ENCODE measurements around the gene ANKRD60. TPM values are rescaled to one million over a fixed set of nuclear protein-coding genes. Genes with fewer than 3 reads are reported as not detected.

The ANKRD60 gene
- total RNA-seq, 1 donor from 2014 or later, result not detected

DNA sequence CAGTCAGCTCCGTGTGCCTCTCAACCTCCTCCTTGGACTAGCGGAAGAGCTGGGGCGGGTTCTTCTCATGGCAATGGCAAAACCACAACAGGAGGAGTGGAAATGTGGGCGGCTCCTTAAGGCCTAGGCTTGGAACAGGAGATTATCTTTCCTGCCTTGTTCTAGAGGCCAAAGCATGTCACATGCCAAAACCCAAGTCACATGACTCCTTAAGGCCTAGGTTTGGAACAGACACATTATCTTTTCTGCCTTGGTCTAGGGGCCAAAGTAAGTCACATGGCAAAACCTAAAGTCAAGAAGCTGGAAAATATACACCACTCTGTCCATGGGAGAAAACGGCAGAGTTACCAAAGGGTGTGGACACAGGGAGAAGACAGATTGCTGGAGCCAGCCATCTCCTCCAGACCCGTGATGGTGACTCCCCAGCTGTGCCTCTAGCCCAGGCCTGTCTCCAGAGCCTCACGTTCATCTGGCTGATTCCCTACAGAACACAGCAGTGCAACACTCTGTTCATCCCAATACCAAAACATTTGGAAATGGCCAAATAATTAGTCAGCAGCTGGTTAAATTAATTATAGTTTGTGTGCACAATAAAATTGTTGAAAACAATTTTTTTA lies 34.2 kb downstream of the ANKRD60 start:
- no peak for DNase-seq (ENCODE audit: low read depth)

DNA sequence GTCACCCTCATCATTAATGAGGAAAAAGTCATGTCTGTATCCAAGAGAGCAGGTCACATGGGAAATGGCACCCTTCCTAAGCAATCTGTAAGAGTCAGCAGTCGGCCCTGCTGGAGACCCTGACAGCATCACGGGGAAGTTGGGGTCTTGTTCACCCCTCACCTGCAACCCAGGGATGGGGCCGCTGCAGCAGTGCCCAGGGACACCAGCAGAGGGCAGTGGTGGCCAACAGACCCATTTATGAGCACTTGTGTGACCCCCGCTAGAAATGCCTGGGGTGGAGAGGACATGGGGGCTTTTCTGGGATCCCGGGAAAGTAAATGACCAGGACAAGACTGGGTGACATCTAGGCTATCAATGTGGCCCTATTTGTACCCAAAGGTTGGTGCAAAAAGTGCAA lies 35.9 kb downstream of the ANKRD60 start:
- no peak for DNase-seq (ENCODE audit: low read depth)

GRCh38 chr20:58192065-58192464 lies 36.4 kb downstream of the ANKRD60 start:
- no peak for DNase-seq (ENCODE audit: low read depth)

GRCh38 chr20:58188527-58188926 lies 39.9 kb downstream of the ANKRD60 start:
- no peak for DNase-seq (ENCODE audit: low read depth)

GRCh38 chr20:58184984-58185383 lies 43.5 kb downstream of the ANKRD60 start:
- DNase-seq (ENCODE audit: low read depth), result peak; percentile 96

- DNase-seq (ENCODE audit: low read depth), result no peak
These were observed 44.4 kb downstream of the ANKRD60 start for GRCh38 chr20:58184063-58184462.

DNA sequence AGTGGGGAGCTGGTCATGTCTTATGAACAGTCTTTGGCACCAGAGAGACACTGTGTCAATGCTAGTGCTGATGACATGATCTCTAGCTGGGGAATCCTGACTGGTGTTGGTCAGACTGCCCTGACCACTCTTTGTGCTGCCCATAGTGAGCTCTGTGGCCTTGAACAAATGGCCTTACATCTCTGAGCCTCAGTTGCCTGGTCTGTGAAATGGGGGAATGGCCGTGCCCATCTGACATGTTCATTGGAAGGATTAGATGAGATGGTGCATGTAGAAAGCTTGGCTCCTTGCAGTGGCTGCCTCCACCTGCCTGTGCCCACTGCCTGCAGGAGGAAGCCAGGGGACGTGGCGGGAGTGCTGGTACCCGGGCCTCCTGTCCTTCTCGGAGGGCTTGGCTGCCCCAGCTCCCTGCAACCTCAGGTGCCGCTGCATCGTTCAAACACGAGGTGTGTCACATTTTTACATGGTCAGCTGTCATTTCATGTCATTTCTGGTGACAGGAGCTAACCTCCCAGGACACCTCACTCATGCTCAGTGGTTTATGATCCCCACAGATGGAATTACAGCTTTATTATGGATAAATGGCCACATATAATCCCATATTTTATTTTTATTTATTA lies 45.8 kb downstream of the ANKRD60 start:
- peak; percentile 52 for DNase-seq (ENCODE audit: low read depth)

- DNase-seq (ENCODE audit: low read depth), result peak; percentile 67
These were observed 48.9 kb downstream of the ANKRD60 start for GRCh38 chr20:58179432-58180099.

DNA sequence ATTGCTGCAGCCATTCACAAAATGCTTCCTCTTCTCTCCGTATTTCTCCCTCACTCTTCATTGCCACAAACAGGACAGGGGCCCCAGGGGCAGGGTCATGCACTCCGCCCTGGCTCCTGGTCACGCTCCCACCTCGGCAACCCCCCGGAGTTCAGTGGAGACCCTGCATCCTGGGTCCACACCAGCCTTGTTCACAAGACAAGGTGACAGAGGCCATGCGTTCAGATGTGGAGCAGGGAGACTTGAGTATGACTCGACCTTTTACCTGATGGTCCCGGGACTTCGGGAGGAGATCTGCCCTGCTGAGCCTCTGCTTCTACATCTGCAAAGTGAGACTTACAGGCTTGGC lies 49.4 kb downstream of the ANKRD60 start:
- DNase-seq (ENCODE audit: low read depth), result no peak

DNA sequence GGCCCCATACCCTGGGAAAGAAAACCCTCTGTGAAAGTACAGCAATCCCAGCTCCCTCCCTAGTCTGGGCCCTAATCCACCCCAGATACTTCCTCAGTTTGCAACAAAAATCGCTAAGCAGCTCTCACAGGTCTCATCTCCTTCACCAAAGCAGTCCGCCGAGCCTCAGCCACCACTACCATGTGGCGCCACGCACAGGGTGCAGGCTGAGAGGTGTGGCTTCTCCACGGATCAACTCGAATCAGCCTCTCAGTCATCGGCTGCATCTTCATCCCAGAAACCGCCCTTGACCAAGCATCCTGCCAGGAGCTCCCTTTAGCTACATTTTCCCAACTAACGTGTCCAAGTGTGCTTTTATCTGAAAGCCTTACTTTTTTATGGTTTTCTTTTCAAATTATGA lies 50.7 kb downstream of the ANKRD60 start:
- DNase-seq (ENCODE audit: low read depth), result no peak

GRCh38 chr20:58175836-58176235 lies 52.6 kb downstream of the ANKRD60 start:
- no peak for DNase-seq (ENCODE audit: low read depth)

DNA sequence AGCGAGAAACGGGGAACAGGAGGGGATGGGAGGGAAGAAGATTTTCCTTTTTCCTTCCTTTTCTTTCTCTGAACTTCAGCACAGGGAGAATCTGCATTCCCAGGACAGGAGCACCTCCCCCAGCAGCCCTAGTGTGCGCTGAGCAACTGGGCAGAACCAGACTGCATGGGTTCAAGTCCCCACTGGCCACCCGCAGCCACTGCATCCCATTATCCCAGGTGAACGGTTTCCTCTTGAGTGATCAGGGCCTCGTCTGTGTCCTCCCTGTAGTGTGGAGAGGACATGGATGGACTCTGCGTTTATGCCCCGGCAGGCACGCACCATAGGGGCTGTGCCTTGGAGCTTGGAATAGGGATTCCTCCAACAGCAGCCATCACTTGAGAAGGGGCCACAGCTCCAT lies 53.0 kb downstream of the ANKRD60 start:
- DNase-seq (ENCODE audit: low read depth), result no peak

DNA sequence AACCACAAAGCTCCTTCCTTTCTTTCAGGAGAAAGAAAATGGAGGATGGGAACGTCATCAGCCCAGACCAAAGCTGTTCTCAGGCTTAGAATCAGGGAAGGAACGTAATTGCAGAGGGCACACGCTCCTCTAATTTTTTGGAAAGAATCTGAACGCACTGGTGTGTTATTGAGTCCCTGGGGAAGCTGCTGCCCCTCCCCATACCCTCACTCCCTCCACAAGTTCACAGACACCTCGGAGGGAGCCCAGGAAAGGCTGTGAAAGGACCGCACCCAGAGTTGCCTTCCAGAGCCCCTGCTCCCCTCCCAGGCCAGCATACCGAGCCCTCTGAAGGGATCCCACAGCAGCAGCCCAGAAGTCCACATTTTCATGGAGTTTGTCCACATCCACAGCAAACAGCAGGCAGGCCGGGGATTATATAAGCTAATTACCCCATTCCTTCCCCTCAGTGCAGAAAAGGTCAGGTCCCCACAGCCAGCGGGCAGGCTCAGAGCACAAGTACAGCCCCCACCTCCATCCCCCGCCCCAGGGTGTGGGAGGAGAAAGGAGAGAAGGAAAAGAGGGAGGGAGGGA lies 53.7 kb downstream of the ANKRD60 start:
- DNase-seq (ENCODE audit: low read depth), result no peak

- no peak for DNase-seq (ENCODE audit: low read depth)
These were observed 54.3 kb downstream of the ANKRD60 start for GRCh38 chr20:58173930-58174707.

DNA sequence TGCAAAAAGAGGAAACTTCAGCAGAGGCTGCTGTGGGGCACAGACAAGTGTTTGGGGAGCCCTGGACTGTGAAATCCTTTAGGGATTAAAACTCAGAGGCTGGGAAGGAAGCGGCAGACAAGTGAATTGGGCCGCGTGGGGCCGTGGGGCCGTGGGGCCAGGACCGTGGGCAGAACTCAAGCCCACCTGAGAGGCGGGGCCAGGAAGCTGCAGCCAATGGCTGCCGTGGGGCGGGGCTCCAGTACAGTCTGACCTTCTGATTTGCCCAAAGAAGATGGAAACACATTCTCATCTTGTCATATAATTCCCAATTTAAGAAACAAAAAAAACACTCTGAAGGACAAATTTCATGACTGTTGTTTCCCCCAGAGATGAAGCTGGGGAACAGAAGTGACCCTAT lies 55.4 kb downstream of the ANKRD60 start:
- DNase-seq (ENCODE audit: low read depth), result no peak

DNA sequence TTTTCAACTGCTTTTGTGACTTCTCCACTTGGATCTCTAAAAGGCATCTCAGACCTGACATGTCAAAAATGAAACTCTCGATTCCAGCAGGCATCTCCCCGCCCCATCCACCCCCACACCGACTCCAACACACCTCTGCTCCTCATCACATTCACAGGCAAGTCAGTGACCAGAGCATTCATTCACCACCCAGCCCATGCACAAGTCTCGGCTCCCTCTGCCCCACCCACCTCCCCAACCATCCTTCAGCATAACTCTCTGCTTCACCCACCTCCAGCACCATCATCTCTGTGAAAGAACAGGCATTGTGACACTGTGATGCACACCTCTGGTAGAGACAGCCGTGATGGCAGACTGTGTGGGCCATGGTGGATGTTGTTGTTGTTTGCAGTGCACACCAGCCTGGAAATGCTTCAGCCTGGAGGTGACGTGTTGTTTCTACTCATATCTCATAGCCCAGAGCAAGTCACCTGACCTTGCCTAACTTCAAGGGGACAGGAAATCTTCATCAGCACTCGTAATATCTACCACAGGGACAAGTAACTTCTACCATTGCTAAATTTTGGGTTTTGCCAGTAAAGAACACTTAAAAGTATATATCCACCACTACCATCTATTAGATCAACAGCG lies 56.5 kb downstream of the ANKRD60 start:
- DNase-seq (ENCODE audit: low read depth), result no peak

- peak; percentile 74 for DNase-seq (ENCODE audit: low read depth)
These were observed 59.0 kb downstream of the ANKRD60 start for GRCh38 chr20:58169450-58169849.

DNA sequence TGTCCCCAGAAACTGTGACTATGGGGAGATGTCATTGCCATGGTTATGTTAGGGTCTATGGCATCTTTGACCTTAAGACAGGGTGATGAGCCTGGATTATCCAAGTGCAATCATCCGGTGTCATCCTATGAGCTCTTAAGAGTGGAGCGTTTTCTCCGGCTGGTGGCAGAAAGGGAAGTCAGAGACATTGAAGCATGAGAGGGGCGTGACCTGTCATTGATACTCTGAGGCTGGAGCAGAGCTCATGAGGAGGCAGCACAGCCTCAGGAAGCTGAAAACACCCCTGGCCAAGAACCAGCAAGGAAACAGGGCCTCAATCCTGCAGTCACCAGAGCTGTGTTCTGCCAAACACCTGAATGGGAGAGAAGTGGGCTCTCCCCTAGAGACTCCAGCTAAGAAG lies 59.6 kb downstream of the ANKRD60 start:
- no peak for DNase-seq (ENCODE audit: low read depth)

- no peak for DNase-seq (ENCODE audit: low read depth)
These were observed 60.7 kb downstream of the ANKRD60 start for GRCh38 chr20:58167759-58168158.

All from myocyte (in vitro differentiated cells).